Neural progenitor cell (in vitro differentiated cells): ENCODE measurements around the gene DLGAP3.

Experiments used
- CTCF ChIP-seq: fragments of 200-600 bp; sonication (generic); IDR thresholded peaks from 2 replicates; pipeline ENCODE4 v1.5.1; 2017; ENCODE audit warnings: antibody characterized with exemption, mild to moderate bottlenecking
- EZH2phosphoT487 ChIP-seq: fragments of 200-600 bp; sonication (generic); IDR thresholded peaks from 2 replicates; pipeline ENCODE4 v1.6.1; 2017; ENCODE audit warnings: antibody characterized with exemption

- TF ChIP-seq CTCF (no peak), EZH2phosphoT487 (no peak)
These were observed 57.3 kb downstream of the DLGAP3 start for GRCh38 chr1:34872133-34872503.
